ENCODE results near the gene GTF2I. TPM values are rescaled to one million over a fixed set of nuclear protein-coding genes. Genes with fewer than 3 reads are reported as not detected.

The GTF2I gene
- total RNA-seq, 1 experiment from 2014 or later: 94.3 TPM

Other genes starting within 250 kb of the GTF2I start
- gene GTF2IRD1, start 203.8 kb upstream of the GTF2I start, total RNA-seq (2014; rRNA removed; shearing (Covaris generic); ENCODE audit: low replicate concordance): 25.1 and 33.4 TPM in 2 replicates
- not detected in 2 replicates for gene NCF1, start 116.3 kb downstream of the GTF2I start, total RNA-seq (2014; rRNA removed; shearing (Covaris generic); ENCODE audit: low replicate concordance)
- gene GTF2IRD2, start 193.9 kb downstream of the GTF2I start, total RNA-seq (2014; rRNA removed; shearing (Covaris generic); ENCODE audit: low replicate concordance): 2.5 and 11.8 TPM in 2 replicates

Data from Caki2 (cell line).